NOMO-1 (cell line): Measurements from ENCODE around the gene CAMK2N2.

Experiments
- DNase-seq, 2 experiments: peaks; one replicate each; lab custom pipeline; 2025; ENCODE audit not compliant: unreplicated experiment in 2 of 2; lab: John Stamatoyannopoulos, UW

The CAMK2N2 gene

DNA sequence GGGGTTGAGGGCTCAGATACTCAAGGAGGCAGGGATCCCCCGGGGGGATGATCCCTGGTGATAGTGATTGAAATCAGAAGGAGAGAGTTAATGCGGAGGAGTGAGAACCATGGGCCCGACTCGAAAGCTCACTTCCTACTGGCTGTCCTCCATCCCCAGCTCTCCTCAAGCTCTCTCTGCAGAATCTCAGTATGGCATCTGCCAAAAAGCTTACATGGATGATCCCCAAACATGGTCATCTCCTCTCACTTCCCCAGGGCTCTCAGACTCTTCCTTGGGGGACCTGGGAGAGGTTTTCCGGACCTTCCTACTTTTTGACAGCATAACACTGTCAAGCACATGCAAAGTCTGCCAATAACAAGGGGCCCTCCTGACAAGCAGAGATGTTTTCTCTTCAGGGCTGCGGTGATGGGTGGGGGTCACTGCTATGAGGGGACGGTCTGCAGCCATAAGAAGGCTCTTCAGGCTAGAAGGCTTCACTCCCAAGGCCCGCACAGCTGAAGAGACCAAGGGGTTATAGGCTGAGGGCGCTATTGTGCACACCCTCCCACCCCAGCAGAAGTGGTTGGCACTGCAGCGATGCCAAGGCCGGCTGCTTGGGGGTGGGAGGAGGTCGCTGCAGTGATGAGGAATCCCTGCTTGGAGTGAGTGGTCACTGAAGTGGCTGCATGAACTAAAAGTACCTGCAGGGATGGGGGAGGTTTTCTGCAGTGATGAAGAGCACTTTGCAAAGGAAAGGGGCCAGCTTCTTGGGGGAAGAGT lies 32.8 kb downstream of the CAMK2N2 start:
- no peak for DNase-seq

DNA sequence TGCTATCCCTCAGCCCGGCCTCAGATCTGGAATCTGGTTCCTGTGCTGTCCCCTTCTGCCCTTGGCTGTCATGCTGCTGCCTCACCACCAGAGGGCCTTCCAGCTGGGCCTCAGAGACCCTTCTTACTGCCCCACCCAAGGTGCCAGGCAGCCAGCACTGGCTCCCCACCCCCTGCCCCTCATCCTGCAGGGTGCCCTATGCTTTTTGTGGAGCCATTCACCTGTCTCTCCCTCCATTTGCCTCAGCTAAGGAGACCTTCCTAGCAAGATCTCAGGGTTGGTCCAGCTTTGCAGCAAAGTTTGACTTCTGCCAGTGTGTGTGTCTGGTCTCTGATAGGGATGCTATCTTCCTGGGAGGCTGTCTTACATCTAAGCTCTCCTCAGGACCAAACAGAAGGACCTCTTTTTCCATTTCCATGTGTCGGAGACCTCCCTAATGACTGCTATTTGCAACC lies 33.8 kb downstream of the CAMK2N2 start:
- DNase-seq = peak; percentile 23 to 24

DNA sequence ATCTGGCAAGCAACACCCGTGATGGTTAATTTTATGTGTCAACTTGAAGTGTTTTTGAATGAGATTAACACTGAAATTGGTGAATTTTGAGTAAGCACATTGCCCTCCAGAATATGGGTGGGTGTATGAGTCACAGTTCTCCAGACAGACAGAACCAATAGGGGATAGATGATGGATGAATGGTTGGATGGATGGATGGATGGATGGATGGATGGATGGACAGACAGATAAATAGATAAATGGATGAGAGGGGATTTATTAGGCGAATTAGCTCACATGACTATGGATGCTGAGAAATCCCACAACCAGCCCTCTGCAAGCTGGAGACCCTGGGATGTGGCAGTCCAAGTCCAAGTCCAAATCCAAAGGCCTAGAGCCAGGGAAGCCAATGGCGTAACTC lies 37.4 kb downstream of the CAMK2N2 start:
- no peak for DNase-seq

DNA sequence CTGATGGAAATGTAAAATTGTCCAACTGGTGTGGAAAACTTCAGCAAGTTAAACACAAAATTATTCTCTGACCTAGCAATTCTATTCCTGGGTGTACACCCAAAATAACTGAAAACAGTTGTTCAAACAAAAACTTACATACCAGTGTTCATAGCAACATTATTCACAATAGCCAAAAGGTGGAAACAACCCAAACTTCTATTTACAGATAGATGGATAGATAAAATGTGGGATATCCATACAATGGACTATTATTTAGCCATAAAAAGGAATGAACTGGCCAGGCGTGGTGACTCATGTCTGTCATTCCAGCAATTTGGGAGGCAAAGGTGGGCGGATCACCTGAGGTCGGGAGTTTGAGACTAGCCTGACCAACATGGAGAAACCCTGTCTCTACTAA lies 38.8 kb downstream of the CAMK2N2 start:
- no peak for DNase-seq

DNA sequence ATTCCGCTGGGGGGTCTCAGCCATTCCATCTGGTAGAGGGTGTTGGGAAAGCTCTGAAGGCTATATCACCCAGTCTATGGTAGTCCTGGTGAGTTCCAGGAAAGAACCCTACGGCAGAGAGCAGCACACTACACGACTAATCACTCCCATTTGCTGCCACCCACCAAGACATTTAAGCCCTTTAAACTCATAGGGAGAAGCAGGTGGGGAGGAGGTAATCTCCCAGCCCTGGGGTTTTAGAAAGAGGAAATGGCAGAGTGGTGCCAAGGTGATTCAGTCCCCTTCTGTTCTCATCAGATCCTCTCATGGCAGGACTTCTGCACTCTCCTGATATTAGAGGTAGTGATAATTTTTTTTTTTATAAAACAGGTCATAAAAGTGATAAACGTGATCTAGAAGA lies 42.5 kb downstream of the CAMK2N2 start:
- no peak for DNase-seq

DNA sequence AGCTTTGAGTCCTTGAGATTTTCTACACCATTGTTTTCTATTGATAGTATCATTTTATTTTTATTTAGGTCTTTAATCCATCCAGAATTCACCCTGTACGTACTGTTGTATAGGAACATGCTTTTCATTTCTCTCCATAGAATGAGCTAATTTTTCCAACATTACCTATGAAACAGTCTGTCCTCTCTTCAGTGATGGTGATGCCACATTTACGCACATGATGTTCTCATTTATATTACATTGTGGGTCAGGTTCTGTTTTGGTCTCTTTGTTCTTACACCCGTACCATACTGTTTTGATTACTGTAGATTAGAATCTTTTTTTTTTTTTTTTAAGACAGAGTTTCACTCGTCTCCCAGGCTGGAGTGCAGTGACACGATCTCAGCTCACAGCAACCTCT lies 49.6 kb downstream of the CAMK2N2 start:
- no peak for DNase-seq

DNA sequence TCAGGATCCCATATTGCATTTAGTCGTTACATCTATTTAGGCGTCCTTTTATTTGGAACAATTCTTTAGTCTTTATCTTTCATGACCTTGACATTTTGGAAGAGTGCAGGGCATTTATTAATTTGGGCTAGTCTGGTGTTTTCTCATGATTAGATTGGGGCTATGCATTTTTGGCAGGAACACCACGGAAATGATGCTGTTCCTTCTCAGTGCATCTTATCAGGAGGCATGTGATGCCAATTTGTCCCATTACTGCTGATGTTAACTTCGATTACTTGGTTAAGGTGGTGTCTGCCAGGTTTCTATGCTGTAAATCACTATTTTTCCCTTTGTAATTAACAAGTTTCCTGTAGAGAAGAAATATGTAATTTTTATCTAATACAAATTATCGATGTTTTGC lies 50.1 kb downstream of the CAMK2N2 start:
- no peak for DNase-seq
